GM19324 (cell line): ENCODE data around the gene ODC1.
A peak's percentile ranks its signal among the peaks of the same experiment; 100 is the strongest.

ENCODE experiments used
- ATAC-seq: cut with Tn5 transposase; IDR thresholded peaks from one replicate; pipeline ENCODE4 v1.9.1; 2021; ENCODE audit warnings: mild to moderate bottlenecking, moderate library complexity; ENCODE audit not compliant: unreplicated experiment, low FRiP score

ODC1 gene

GRCh38 chr2:10422251-10422650 lies 25.9 kb downstream of the ODC1 start:
- no peak for ATAC-seq

- no peak for ATAC-seq
Observed at GRCh38 chr2:10419553-10420257, 28.4 kb downstream of the ODC1 start.

DNA sequence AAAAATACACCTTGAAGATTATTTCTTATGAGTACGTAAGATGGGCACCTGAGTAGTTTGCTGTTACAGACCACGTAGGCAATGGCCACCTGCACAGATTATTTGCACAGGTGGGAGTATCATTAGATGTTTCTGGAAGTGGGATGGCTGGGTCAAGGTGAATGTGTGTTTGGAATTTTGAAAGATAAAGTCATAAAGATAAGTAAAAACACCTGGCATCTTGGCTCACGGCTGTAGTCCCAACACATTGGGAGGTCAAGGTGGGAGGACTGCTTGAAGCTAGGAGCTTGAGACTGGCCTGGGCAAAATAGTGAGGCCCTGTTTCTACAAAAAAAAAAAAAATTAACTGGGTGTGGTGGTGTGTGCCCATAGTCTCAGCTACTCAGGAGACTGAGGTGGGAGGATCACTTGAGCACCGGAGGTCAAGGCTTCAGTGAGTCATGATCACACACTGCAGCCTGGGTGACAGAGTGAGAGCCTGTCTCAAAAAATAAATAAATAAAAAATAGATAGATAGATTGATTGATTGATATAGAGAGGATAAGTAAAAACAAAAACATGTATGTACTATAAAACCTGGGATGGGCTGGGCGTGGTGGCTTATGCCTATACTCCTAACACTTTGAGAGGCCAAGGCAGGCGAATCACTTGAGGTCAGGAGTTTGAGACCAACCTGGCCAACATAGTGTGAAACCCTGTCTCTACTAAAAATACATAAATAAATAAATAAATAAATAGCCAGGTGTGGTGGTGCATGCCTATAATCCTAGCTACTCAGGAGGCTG lies 30.4 kb downstream of the ODC1 start:
- no peak for ATAC-seq

DNA sequence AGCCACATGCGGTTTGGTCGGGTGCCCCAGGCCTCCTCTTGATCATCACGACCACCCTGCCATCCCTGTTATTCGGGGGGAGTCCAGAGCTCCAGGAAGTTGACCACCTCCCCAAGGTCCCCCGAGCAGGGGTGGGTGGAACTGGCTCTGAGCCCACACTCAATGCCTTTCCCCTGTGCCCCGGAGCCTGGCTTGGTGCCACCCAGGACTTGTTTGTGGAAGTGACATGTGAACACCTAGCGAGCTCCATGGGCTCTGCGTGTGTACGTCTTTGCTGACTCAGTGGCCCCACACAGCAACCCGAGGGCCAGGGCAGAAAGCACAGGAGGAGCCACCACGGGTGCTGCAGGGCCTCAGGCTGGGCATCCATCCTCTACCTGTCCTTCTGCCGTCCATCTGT lies 32.5 kb downstream of the ODC1 start:
- ATAC-seq: no peak

- ATAC-seq: no peak
Observed at GRCh38 chr2:10415048-10415447, 33.1 kb downstream of the ODC1 start.

GRCh38 chr2:10414591-10414990 lies 33.5 kb downstream of the ODC1 start:
- no peak for ATAC-seq

DNA sequence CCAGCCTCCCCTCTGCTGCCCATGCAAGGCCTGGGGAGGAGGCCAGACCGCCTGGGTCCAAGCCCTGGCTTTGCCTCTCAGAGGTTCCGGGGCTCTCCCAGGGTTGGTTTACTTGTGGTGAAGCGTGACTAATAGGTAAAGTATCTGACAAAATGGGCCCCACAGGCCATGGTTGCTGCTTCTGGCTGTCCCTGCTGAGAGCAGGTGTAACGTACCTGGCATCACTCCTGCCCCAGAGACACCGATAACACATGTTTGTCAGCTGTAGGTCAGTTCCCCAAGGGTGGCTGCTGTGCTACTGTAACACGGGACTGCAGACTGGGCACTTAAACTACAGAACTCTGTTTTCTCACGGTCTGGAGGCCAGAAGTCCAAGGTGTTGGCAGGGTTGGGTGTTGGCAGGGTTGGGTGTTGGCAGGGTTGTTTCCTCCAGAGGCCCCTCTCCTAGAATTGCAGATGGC lies 34.1 kb downstream of the ODC1 start:
- ATAC-seq: no peak

- no peak for ATAC-seq
Observed at GRCh38 chr2:10413503-10413902, 34.6 kb downstream of the ODC1 start.

- ATAC-seq: no peak
Observed at GRCh38 chr2:10412380-10412779, 35.7 kb downstream of the ODC1 start.

GRCh38 chr2:10411557-10411956 lies 36.6 kb downstream of the ODC1 start:
- no peak for ATAC-seq

DNA sequence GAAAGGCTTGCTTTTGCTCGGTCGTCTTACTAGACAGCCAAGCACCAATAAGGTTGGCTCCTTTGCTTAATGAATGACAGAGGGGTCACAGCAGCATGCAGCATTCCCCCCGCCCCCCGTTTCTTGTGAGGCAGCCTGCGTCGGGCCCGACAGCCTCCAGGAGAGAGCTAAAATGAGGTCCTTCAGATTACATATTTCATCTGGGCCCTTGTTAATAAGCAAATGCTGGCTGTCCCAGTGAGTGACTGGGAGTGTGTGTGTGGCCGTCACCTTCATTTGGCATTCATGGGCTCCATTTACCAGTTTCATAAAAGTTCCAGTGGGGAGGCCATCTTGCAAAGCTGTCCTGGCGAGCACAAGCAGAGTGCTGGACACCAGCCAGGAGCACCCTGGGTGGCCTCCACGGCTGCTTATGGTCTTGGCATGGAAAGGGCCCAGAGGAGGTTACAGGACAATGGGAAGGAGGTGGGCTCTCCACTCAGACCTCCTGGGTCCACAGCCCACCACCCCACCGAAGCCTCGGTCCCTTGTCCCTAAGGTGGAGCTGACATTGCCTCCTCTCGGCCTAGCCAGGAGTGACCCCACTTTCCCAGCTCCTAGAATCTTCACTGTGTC lies 37.2 kb downstream of the ODC1 start:
- ATAC-seq: no peak

GRCh38 chr2:10410001-10410822 lies 37.9 kb downstream of the ODC1 start:
- peak; percentile 54 for ATAC-seq

- ATAC-seq: peak; percentile 41
Observed at GRCh38 chr2:10408649-10409579, 39.2 kb downstream of the ODC1 start.

GRCh38 chr2:10407841-10408648 lies 40.1 kb downstream of the ODC1 start:
- no peak for ATAC-seq

DNA sequence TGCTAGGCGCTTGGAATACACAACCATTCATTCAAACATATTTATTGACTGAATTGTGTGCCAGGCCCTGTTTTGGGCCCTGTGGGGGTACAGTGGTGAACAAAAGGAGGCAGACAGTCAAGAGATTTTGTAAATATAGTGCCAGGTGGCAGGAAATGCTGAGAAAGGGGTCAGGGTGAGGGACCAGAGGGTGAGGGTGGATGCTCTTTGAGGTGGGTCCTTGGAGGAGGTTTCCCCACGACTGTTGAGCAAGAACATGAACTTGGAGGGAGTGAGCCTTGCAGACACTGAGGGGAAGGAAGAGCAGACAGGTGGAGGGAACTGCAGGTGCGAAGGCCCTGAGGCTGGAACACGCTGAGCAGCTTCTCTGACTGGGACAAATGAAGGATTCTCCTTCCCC lies 40.7 kb downstream of the ODC1 start:
- no peak for ATAC-seq

DNA sequence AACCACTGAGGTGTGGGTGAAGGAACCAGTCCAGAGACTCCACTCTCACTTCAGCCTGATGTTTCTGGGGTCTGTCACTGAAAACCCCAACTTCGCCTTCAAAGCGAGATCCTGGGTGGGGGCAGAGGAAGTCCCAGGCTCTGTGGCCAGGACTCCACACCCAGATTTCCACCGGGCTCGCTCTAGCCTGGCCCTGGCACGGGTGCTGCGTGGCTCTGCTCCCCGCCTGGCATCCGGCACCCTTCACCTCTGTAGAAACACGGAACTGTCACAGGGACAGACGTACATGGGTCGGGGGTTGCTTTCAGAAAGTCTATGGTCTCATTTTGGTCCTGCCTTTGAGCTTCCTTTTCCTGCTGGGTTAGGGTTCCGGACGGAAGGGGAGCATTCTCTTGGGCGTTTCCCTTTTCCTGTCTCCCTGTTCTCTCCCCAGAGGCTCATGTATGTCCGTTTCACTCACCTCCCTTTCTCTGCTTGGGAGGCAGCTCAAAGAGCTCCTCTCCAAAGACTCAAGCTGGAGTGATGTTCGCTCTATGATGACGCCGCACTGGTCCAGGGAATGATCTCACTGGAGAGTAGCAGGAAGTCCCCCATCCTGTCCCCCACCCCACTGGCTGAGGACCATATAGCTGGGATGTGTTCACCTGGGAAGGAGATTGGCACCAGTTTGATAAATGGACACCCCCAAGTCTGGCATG lies 41.5 kb downstream of the ODC1 start:
- no peak for ATAC-seq

- ATAC-seq: no peak
Observed at GRCh38 chr2:10406016-10406415, 42.1 kb downstream of the ODC1 start.

- ATAC-seq: no peak
Observed at GRCh38 chr2:10405448-10405847, 42.7 kb downstream of the ODC1 start.
